Measurements from ENCODE around the gene TFR2. TPM values are rescaled to one million over a fixed set of nuclear protein-coding genes. Genes with fewer than 3 reads are reported as not detected.

TFR2 gene
- total and polyA plus RNA-seq, 2 donors (not counting 3 experiments of a cell fraction or from before 2014, with no cell fraction given): 0.37 to 0.60 TPM

GRCh38 chr7:100573691-100574361, 67.5 kb downstream of the TFR2 start, which contains the start of gene SAP25:
TSS of gene SAP25 (minus strand) at chr7:100573900. CDS start at chr7:100573742, 158 bp downstream.
- Histone ChIP-seq H3K27me3 (ENCODE audit: control insufficient read depth in 2 of 2, insufficient read depth in 2 of 2, low read length in 2 of 2) (no peaks in the 10 kb centered on the region), H3K79me2 (ENCODE audit: control insufficient read depth, insufficient read depth, low read length) (no peaks in the 10 kb centered on the region), H3K9ac (replicated peaks; ENCODE audit: extremely low read depth, insufficient read depth, low read length) (no peak within 1 kb of the TSS), H3K9me1 (replicated peaks; ENCODE audit: control insufficient read depth, extremely low read depth, insufficient read depth, low read length) (no peaks in the 10 kb centered on the region), H3K27ac (ENCODE audit: insufficient read depth, low read depth, low read length) (no peak within 1 kb of the TSS), H3K4me1 (ENCODE audit: control insufficient read depth, extremely low read depth, insufficient read depth, low read length) (peaks cover 11% of the 10 kb centered on the region), H4K20me1 (replicated peaks; ENCODE audit: control insufficient read depth, extremely low read depth, insufficient read depth, low read length) (no peaks in the 10 kb centered on the region), H2AFZ (ENCODE audit: low read depth, low read length) (no peak within 1 kb of the TSS), H3K36me3 (ENCODE audit: control insufficient read depth in 2 of 2, extremely low read depth in 1 of 2, insufficient read depth in 2 of 2, low read length in 2 of 2) (peaks cover 6 to 31% of the 10 kb centered on the region in 2 experiments), H3K4me2 (ENCODE audit: insufficient read depth, low read length) (no peak within 1 kb of the TSS), H3K4me3 (replicated peaks in 1 of 3; ENCODE audit: insufficient read depth in 1 of 3, low read depth in 1 of 3, low read length in 3 of 3) (no peak within 1 kb of the TSS), H3K9me3 (replicated peaks; ENCODE audit: control insufficient read depth, insufficient read depth, low read length) (no peaks in the 10 kb centered on the region)
- intact Hi-C loops (cut with micrococcal nuclease): no loop called here
- FAIRE-seq (no peak), DNase-seq (ENCODE audit: low read depth, low spot score) (no peak)
- TF ChIP-seq CTCF (IDR thresholded peaks at IDR 0.05; ENCODE audit: extremely low read depth in 1 of 2, insufficient read depth in 1 of 2, low read depth in 1 of 2, low read length in 2 of 2) (peak in 1 of 2 donors; percentile 7), MYC (IDR thresholded peaks at IDR 0.05; ENCODE audit: low read depth, low read length) (no peak)
- BruUV-seq (replicated peaks): no TSS peak
- dilution Hi-C loops (cut with MboI; ENCODE audit: extremely low pct_ligation_motif_present, low sequenced_read_pairs): no loop called here
- ChIA-PET CTCF (no interaction called here), POLR2A (no interaction called here)

- POLR2A ChIA-PET: interaction anchor here (0.5 kb wide), 1 partner anchor 163 kb away, joined by 3 read pairs; no protein-coding TSS in a partner anchor
- dilution Hi-C loops (cut with MboI; ENCODE audit: extremely low pct_ligation_motif_present, low sequenced_read_pairs): no loop called here
- Histone ChIP-seq H3K27ac (ENCODE audit: insufficient read depth, low read depth, low read length) (no peak overlapping the region), H3K9me3 (replicated peaks; ENCODE audit: control insufficient read depth, insufficient read depth, low read length) (no peaks in the 10 kb centered on the region), H3K36me3 (ENCODE audit: control insufficient read depth in 2 of 2, extremely low read depth in 1 of 2, insufficient read depth in 2 of 2, low read length in 2 of 2) (peaks cover 6 to 30% of the 10 kb centered on the region in 2 experiments), H2AFZ (ENCODE audit: low read depth, low read length) (no peak overlapping the region), H3K9ac (replicated peaks; ENCODE audit: extremely low read depth, insufficient read depth, low read length) (no peak overlapping the region), H4K20me1 (replicated peaks; ENCODE audit: control insufficient read depth, extremely low read depth, insufficient read depth, low read length) (no peaks in the 10 kb centered on the region), H3K4me1 (ENCODE audit: control insufficient read depth, extremely low read depth, insufficient read depth, low read length) (peaks cover 11% of the 10 kb centered on the region), H3K4me3 (replicated peaks in 1 of 3; ENCODE audit: insufficient read depth in 1 of 3, low read depth in 1 of 3, low read length in 3 of 3) (no peak overlapping the region), H3K27me3 (ENCODE audit: control insufficient read depth in 2 of 2, insufficient read depth in 2 of 2, low read length in 2 of 2) (no peaks in the 10 kb centered on the region), H3K4me2 (ENCODE audit: insufficient read depth, low read length) (no peak overlapping the region), H3K9me1 (replicated peaks; ENCODE audit: control insufficient read depth, extremely low read depth, insufficient read depth, low read length) (no peaks in the 10 kb centered on the region), H3K79me2 (ENCODE audit: control insufficient read depth, insufficient read depth, low read length) (no peaks in the 10 kb centered on the region)
- no TSS peak for BruUV-seq (replicated peaks)
- FAIRE-seq (no peak), DNase-seq (ENCODE audit: low read depth, low spot score) (no peak)
- CTCF ChIA-PET: interaction anchor here (0.9 kb wide), 1 partner anchor 12 kb away, joined by 4 read pairs; no protein-coding TSS in a partner anchor
- no peak for TF ChIP-seq POLR2A (IDR thresholded peaks at IDR 0.05; ENCODE audit: low read depth, low read length)
- TF ChIP-seq CTCF (IDR thresholded peaks at IDR 0.05; ENCODE audit: extremely low read depth in 1 of 2, insufficient read depth in 1 of 2, low read depth in 1 of 2, low read length in 2 of 2): no peak
- no peak for TF ChIP-seq MYC (IDR thresholded peaks at IDR 0.05; ENCODE audit: low read depth, low read length)
- no peak for TF ChIP-seq GATA2 (IDR thresholded peaks at IDR 0.05; ENCODE audit: insufficient read depth, insufficient read length, low read depth, low read length)
- TF ChIP-seq EZH2 (IDR thresholded peaks at IDR 0.05; ENCODE audit: borderline replicate concordance, low read depth, low read length, severe bottlenecking): no peak
- no peak for TF ChIP-seq JUN (IDR thresholded peaks at IDR 0.05; ENCODE audit: borderline replicate concordance, insufficient read depth, insufficient read length, low read depth)
- no peak for TF ChIP-seq POLR2AphosphoS5 (IDR thresholded peaks at IDR 0.05; ENCODE audit: insufficient read depth, low read depth, low read length)
- no peak for TF ChIP-seq MAX (IDR thresholded peaks at IDR 0.05; ENCODE audit: insufficient read depth, insufficient read length)
- intact Hi-C loops (cut with micrococcal nuclease): no loop called here
Measured at GRCh38 chr7:100572949-100573675, 68.2 kb downstream of the TFR2 start.
